Colonic mucosa (tissue), 4 donors: ENCODE measurements around the gene TIAM1. TPM values are rescaled to one million over a fixed set of nuclear protein-coding genes. Genes with fewer than 3 reads are reported as not detected.

Experiments used
- DNase-seq: peaks from one replicate; pipeline ENCODE4 v3.0.0-alpha.2; 2020
- H3K27ac ChIP-seq: fragments of 200-600 bp; one replicate; pipeline ENCODE4 v1.8.0; 2021
- H3K27me3 ChIP-seq: fragments of 200-600 bp; one replicate; pipeline ENCODE4 v1.8.0; 2021
- H3K36me3 ChIP-seq: fragments of 200-600 bp; one replicate; pipeline ENCODE4 v1.8.0; 2021
- H3K4me1 ChIP-seq: fragments of 200-600 bp; one replicate; pipeline ENCODE4 v1.8.0; 2021; ENCODE audit warnings: mild to moderate bottlenecking
- H3K4me3 ChIP-seq: fragments of 200-600 bp; one replicate; pipeline ENCODE4 v1.8.0; 2021
- H3K9ac ChIP-seq, 2 donors: one replicate each; pipeline ENCODE4 v1.7.0; 2013; ENCODE audit warnings: control low read depth in 2 of 2, low read depth in 2 of 2, low read length in 2 of 2
- H3K9me3 ChIP-seq: fragments of 200-600 bp; one replicate; pipeline ENCODE4 v1.8.0; 2021
- CTCF ChIP-seq: fragments of 200-600 bp; IDR thresholded peaks from one replicate; pipeline ENCODE4 v1.8.0; 2022; ENCODE audit warnings: antibody characterized with exemption, mild to moderate bottlenecking
- intact Hi-C: fragments of 100-400 bp; cut with DNase I; formaldehyde crosslinking; loops from one replicate; pipeline ENCODE4 v1.14.1; 2022
- total RNA-seq, 2 donors: library from RNA; stranded (reverse); fragmentation: NEBNext Ultra II Directional in 1 of 2; extraction: Animal tissue kit (Norgen Biotek cat#: 25700) in 1 of 2; gene quantifications; one replicate each; pipeline ENCODE4 v1.2.1, GENCODE V29; 2021
- donor health status: healthy.
- donor health status: DM: no; HTN: no; CAD: no.
- donor health status: DM: no; HTN: no; CAD: no.

TIAM1 gene
- total RNA-seq, 2 donors from 2014 or later: 5.7 to 5.8 TPM

GRCh38 chr21:31287201-31287600, 56.9 kb downstream of the TIAM1 start:
- DNase-seq: no peak
- no peaks in the 10 kb centered on the region for H3K4me1 ChIP-seq
- TF ChIP-seq CTCF: no peak
- H3K36me3 ChIP-seq: no peaks in the 10 kb centered on the region
- H3K27ac ChIP-seq: no peak overlapping the region
- H3K4me3 ChIP-seq: no peak overlapping the region
- no peaks in the 10 kb centered on the region for H3K9me3 ChIP-seq
- intact Hi-C loops: no loop called here
- H3K9ac ChIP-seq: no peak overlapping the region
- H3K27me3 ChIP-seq: no peaks in the 10 kb centered on the region

GRCh38 chr21:31286621-31287020, 57.4 kb downstream of the TIAM1 start:
- no peak for TF ChIP-seq CTCF
- H3K4me3 ChIP-seq: no peak overlapping the region
- intact Hi-C loops: no loop called here
- no peaks in the 10 kb centered on the region for H3K9me3 ChIP-seq
- H3K4me1 ChIP-seq: no peaks in the 10 kb centered on the region
- no peaks in the 10 kb centered on the region for H3K36me3 ChIP-seq
- H3K9ac ChIP-seq: no peak overlapping the region
- no peak overlapping the region for H3K27ac ChIP-seq
- no peak for DNase-seq
- H3K27me3 ChIP-seq: no peaks in the 10 kb centered on the region

- TF ChIP-seq CTCF: no peak
- no peak for DNase-seq
- Histone ChIP-seq H3K27ac (no peak overlapping the region), H3K4me1 (no peaks in the 10 kb centered on the region), H3K36me3 (no peaks in the 10 kb centered on the region), H3K27me3 (no peaks in the 10 kb centered on the region), H3K9me3 (no peaks in the 10 kb centered on the region), H3K4me3 (no peak overlapping the region), H3K9ac (no peak overlapping the region)
- intact Hi-C loops: no loop called here
Observed at GRCh38 chr21:31284797-31285397, 59.2 kb downstream of the TIAM1 start.

GRCh38 chr21:31283025-31283424, 61.0 kb downstream of the TIAM1 start:
- no peak for DNase-seq
- Histone ChIP-seq H3K9me3 (no peaks in the 10 kb centered on the region), H3K9ac (no peak overlapping the region), H3K4me3 (no peak overlapping the region), H3K4me1 (no peaks in the 10 kb centered on the region), H3K36me3 (no peaks in the 10 kb centered on the region), H3K27ac (no peak overlapping the region), H3K27me3 (no peaks in the 10 kb centered on the region)
- no peak for TF ChIP-seq CTCF
- intact Hi-C loops: no loop called here

GRCh38 chr21:31282095-31282709, 61.9 kb downstream of the TIAM1 start:
- Histone ChIP-seq H3K9ac (no peak overlapping the region), H3K27ac (no peak overlapping the region), H3K4me3 (no peak overlapping the region), H3K36me3 (no peaks in the 10 kb centered on the region), H3K27me3 (no peaks in the 10 kb centered on the region), H3K4me1 (no peaks in the 10 kb centered on the region), H3K9me3 (no peaks in the 10 kb centered on the region)
- no peak for TF ChIP-seq CTCF
- DNase-seq: no peak
- intact Hi-C loops: no loop called here
